ENCODE data around the gene CST9. TPM values are rescaled to one million over a fixed set of nuclear protein-coding genes. Genes with fewer than 3 reads are reported as not detected.
"Not testable (repeated sequence)": the region's sequence is repeated elsewhere in the genome, so short reads cannot be mapped to it uniquely, and the experiment has no call there.

CST9 gene
- total RNA-seq, 1 donor from 2014 or later: not detected

GRCh38 chr20:23626040-23626620, 20.4 kb upstream of the CST9 start:
- CTCF ChIA-PET: no interaction called here

GRCh38 chr20:23625236-23625964, 19.7 kb upstream of the CST9 start:
- ChIA-PET POLR2A (no interaction called here), CTCF (no interaction called here)
- Mint-ChIP-seq H3K36me3 (ENCODE audit: low read depth) (no peaks in the 10 kb centered on the region), H3K27me3 (peaks cover 9% of the 10 kb centered on the region), H3K9me3 (no peaks in the 10 kb centered on the region), H3K4me3 (no peak overlapping the region), H3K4me1 (peaks cover 6% of the 10 kb centered on the region), H3K27ac (no peak overlapping the region)
- no peak for ATAC-seq (ENCODE audit: low read depth)
- TF ChIP-seq CTCF (IDR thresholded peaks at IDR 0.05): no peak
- intact Hi-C loops (cut with micrococcal nuclease): no loop called here
- no peak for DNase-seq

More at GRCh38 chr20:23626040-23626620, 20.4 kb upstream of the CST9 start:
- Mint-ChIP-seq H3K9me3 (no peaks in the 10 kb centered on the region), H3K36me3 (ENCODE audit: low read depth) (no peaks in the 10 kb centered on the region), H3K27ac (no peak overlapping the region), H3K4me3 (no peak overlapping the region), H3K4me1 (peaks cover 6% of the 10 kb centered on the region), H3K27me3 (peaks cover 10% of the 10 kb centered on the region)
- ATAC-seq (ENCODE audit: low read depth): no peak
- no peak for TF ChIP-seq CTCF (IDR thresholded peaks at IDR 0.05)
- intact Hi-C loops (cut with micrococcal nuclease): no loop called here
- no peak for DNase-seq
- POLR2A ChIA-PET: no interaction called here

GRCh38 chr20:23624324-23624691, 18.6 kb upstream of the CST9 start:
- peaks cover 6% of the 10 kb centered on the region for H3K27me3 Mint-ChIP-seq
- CTCF ChIA-PET: no interaction called here
- peaks cover 6% of the 10 kb centered on the region for H3K4me1 Mint-ChIP-seq
- no peak for DNase-seq
- H3K4me3 Mint-ChIP-seq: no peak overlapping the region
- TF ChIP-seq CTCF (IDR thresholded peaks at IDR 0.05): no peak
- ATAC-seq (ENCODE audit: low read depth): no peak
- H3K27ac Mint-ChIP-seq: no peak overlapping the region
- POLR2A ChIA-PET: no interaction called here
- no peaks in the 10 kb centered on the region for H3K36me3 Mint-ChIP-seq (ENCODE audit: low read depth)
- H3K9me3 Mint-ChIP-seq: no peaks in the 10 kb centered on the region
- intact Hi-C loops (cut with micrococcal nuclease): no loop called here

- TF ChIP-seq CTCF (IDR thresholded peaks at IDR 0.05): no peak
- Mint-ChIP-seq H3K9me3 (no peaks in the 10 kb centered on the region), H3K4me3 (no peak overlapping the region), H3K36me3 (ENCODE audit: low read depth) (no peaks in the 10 kb centered on the region), H3K4me1 (peaks cover 6% of the 10 kb centered on the region), H3K27ac (no peak overlapping the region), H3K27me3 (peaks cover 6% of the 10 kb centered on the region)
- intact Hi-C loops (cut with micrococcal nuclease): no loop called here
- CTCF ChIA-PET: no interaction called here
- ATAC-seq (ENCODE audit: low read depth) (no peak), DNase-seq (no peak)
- POLR2A ChIA-PET: no interaction called here
These were observed 18.1 kb upstream of the CST9 start for GRCh38 chr20:23623666-23624323.

GRCh38 chr20:23622839-23623343, 17.2 kb upstream of the CST9 start:
- H3K27ac Mint-ChIP-seq: no peak overlapping the region
- no peak for TF ChIP-seq CTCF (IDR thresholded peaks at IDR 0.05)
- no peak overlapping the region for H3K4me3 Mint-ChIP-seq
- CTCF ChIA-PET: no interaction called here
- POLR2A ChIA-PET: no interaction called here
- H3K36me3 Mint-ChIP-seq (ENCODE audit: low read depth): no peaks in the 10 kb centered on the region
- intact Hi-C loops (cut with micrococcal nuclease): no loop called here
- ATAC-seq (ENCODE audit: low read depth) (no peak), DNase-seq (no peak)
- peaks cover 6% of the 10 kb centered on the region for H3K27me3 Mint-ChIP-seq
- H3K9me3 Mint-ChIP-seq: no peaks in the 10 kb centered on the region
- H3K4me1 Mint-ChIP-seq: peaks cover 6% of the 10 kb centered on the region

GRCh38 chr20:23622401-23622800, 16.7 kb upstream of the CST9 start:
- H3K36me3 Mint-ChIP-seq (ENCODE audit: low read depth); intact Hi-C loops (cut with micrococcal nuclease); DNase-seq; H3K27ac Mint-ChIP-seq; H3K4me3 Mint-ChIP-seq; H3K4me1 Mint-ChIP-seq; CTCF ChIA-PET; ATAC-seq (ENCODE audit: low read depth); H3K27me3 Mint-ChIP-seq; H3K9me3 Mint-ChIP-seq; POLR2A ChIA-PET: not testable (repeated sequence)

- CTCF ChIA-PET; ATAC-seq (ENCODE audit: low read depth); H3K27ac Mint-ChIP-seq; H3K4me3 Mint-ChIP-seq; H3K9me3 Mint-ChIP-seq; H3K27me3 Mint-ChIP-seq; H3K4me1 Mint-ChIP-seq; H3K36me3 Mint-ChIP-seq (ENCODE audit: low read depth); intact Hi-C loops (cut with micrococcal nuclease); POLR2A ChIA-PET; DNase-seq: not testable (repeated sequence)
These were observed 15.1 kb upstream of the CST9 start for GRCh38 chr20:23620670-23621386.
